Measurements from ENCODE around the gene NCAPG2. TPM values are rescaled to one million over a fixed set of nuclear protein-coding genes. Genes with fewer than 3 reads are reported as not detected.

NCAPG2 gene
- total and polyA plus RNA-seq, 2 of the 13 experiments (the other 11 are each of a cell fraction or from before 2014, with no cell fraction given), result 15.1 to 30.7 TPM

- Histone ChIP-seq H3K4me2 (ENCODE audit: low read depth, low read length) (no peak overlapping the region), H3K27ac (ENCODE audit: extremely low read length, insufficient read depth, low read length) (no peak overlapping the region), H3K4me1 (ENCODE audit: insufficient read depth, low read length) (no peaks in the 10 kb centered on the region), H3K79me2 (ENCODE audit: insufficient read depth, low read length) (no peaks in the 10 kb centered on the region), H3K36me3 (replicated peaks in 1 of 2; ENCODE audit: control insufficient read depth in 1 of 2, insufficient read depth in 2 of 2, low read length in 2 of 2) (peaks cover 14 to 65% of the 10 kb centered on the region in 2 experiments), H3K4me3 (replicated peaks in 1 of 3; ENCODE audit: insufficient read depth in 1 of 3, low read depth in 2 of 3, low read length in 3 of 3) (no peak overlapping the region), H3K9ac (ENCODE audit: insufficient read depth, low read depth, low read length) (no peak overlapping the region), H3K27me3 (ENCODE audit: control insufficient read depth in 1 of 2, insufficient read depth in 2 of 2, low read length in 2 of 2) (no peaks in the 10 kb centered on the region), H2AFZ (ENCODE audit: low read length) (no peak overlapping the region), H3K9me3 (ENCODE audit: low read length) (no peaks in the 10 kb centered on the region), H4K20me1 (ENCODE audit: insufficient read depth, low read length) (no peaks in the 10 kb centered on the region)
- in situ Hi-C loops (cut with HindIII; ENCODE audit: extremely low pct_ligation_motif_present, low pct_unique_long_range_greater_than_20kb) (no loop called here), intact Hi-C loops (cut with micrococcal nuclease; ENCODE audit: unreplicated experiment) (no loop called here)
- 96% methylated on average over 3 of the region's 3 CpGs for WGBS (ENCODE audit: low lambda C conversion rate)
- DNase-seq (ENCODE audit: low spot score), result no peak
- no TSS peak for BruUV-seq (replicated peaks)
- ChIA-PET POLR2A (no interaction called here), CTCF (ENCODE audit: low intra/inter-chr PET ratio, low total read pairs) (no interaction called here)
- ATAC-seq, result no peak
- no peak for FAIRE-seq
- TF ChIP-seq UBTF (CRISPR knock-in tag; IDR thresholded peaks at IDR 0.05) (no peak), LCORL (IDR thresholded peaks at IDR 0.05) (no peak), LCORL (CRISPR knock-in tag; IDR thresholded peaks at IDR 0.05) (no peak), FOXJ3 (CRISPR knock-in tag; IDR thresholded peaks at IDR 0.05; ENCODE audit: borderline replicate concordance) (no peak), TFDP1 (CRISPR knock-in tag; IDR thresholded peaks at IDR 0.05; ENCODE audit: borderline replicate concordance) (no peak), ZBTB8A (CRISPR knock-in tag; IDR thresholded peaks at IDR 0.05; ENCODE audit: borderline replicate concordance, low read depth) (no peak), ZNF251 (CRISPR knock-in tag; IDR thresholded peaks at IDR 0.05) (no peak), AHDC1 (CRISPR knock-in tag; IDR thresholded peaks at IDR 0.05; ENCODE audit: borderline replicate concordance) (no peak), ZNF710 (CRISPR knock-in tag; IDR thresholded peaks at IDR 0.05; ENCODE audit: borderline replicate concordance) (no peak), ZMAT5 (CRISPR knock-in tag; IDR thresholded peaks at IDR 0.05; ENCODE audit: borderline replicate concordance, low read depth) (no peak), ZNF704 (CRISPR knock-in tag; IDR thresholded peaks at IDR 0.05; ENCODE audit: borderline replicate concordance) (no peak)
Observed at GRCh38 chr7:158676906-158677305, 27.7 kb downstream of the NCAPG2 start.

All from HepG2 (cell line).